Measurements from ENCODE around the gene COL4A1.

DNA sequence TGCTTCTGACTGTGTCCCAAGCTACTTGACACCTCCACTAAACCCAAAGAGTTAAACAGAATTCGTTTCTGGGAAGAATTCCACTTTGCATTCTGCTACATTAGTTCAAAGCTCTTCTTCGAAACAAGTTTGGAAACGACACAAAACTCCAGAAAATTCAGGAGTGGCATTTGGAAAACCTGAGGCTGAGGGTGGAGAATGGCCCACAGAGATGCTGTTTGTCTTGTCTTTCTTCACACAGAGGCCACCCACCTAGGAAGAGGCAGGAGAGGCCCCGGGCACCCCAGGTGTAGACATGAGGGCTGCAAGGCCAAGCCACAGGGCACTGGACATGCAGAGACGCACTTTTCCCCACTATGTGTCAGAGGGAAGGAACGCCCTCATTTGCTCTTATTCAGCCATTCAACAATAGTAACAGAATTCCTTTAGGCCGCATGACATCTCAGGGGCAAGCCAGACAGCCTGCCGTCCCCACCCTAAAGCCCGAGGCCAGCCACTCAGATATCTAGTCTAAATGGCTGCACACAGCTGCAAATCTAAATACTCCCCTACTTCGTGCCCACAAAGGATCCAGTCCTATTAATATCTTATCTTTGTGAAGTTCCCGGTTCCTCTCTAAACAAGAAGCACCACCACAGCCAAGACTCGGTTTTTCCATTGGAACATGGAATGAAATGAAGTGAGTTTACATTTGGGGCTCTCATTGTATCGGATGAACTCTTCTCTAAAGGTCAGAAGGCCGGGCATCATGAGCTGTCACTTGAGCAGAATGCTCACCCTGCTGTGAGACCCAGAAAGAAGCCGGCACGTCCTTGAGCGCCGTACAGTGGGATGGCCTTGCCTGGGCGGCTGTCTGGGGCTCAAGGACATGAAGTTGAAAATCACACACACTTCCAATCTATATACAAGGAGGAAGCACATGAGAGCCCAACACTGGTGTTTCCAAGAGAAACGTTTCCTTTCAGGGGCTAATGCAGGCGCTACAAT is 19.8 kb downstream of the COL4A1 start:
- TF ChIP-seq POLR2A (IDR thresholded peaks at IDR 0.05) (no peak), POLR2AphosphoS5 (IDR thresholded peaks at IDR 0.05) (no peak)
- TF ChIP-seq, protein P1, sequence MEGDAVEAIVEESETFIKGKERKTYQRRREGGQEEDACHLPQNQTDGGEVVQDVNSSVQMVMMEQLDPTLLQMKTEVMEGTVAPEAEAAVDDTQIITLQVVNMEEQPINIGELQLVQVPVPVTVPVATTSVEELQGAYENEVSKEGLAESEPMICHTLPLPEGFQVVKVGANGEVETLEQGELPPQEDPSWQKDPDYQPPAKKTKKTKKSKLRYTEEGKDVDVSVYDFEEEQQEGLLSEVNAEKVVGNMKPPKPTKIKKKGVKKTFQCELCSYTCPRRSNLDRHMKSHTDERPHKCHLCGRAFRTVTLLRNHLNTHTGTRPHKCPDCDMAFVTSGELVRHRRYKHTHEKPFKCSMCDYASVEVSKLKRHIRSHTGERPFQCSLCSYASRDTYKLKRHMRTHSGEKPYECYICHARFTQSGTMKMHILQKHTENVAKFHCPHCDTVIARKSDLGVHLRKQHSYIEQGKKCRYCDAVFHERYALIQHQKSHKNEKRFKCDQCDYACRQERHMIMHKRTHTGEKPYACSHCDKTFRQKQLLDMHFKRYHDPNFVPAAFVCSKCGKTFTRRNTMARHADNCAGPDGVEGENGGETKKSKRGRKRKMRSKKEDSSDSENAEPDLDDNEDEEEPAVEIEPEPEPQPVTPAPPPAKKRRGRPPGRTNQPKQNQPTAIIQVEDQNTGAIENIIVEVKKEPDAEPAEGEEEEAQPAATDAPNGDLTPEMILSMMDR (IDR thresholded peaks at IDR 0.05): no peak
